Endothelial cell of umbilical vein (primary cell): ENCODE measurements around the gene NONO. TPM values are rescaled to one million over a fixed set of nuclear protein-coding genes. Genes with fewer than 3 reads are reported as not detected.

Source experiments
- BruUV-seq: library from RNA; stranded (reverse); fragments of 400-500 nt; replicated peaks from 2 replicates; lab custom pipeline; 2021; lab: Mats Ljungman, UMichigan
- CTCF ChIA-PET: fragments of 300-600, 350-600 bp; sonication (Branson Sonifier 250); formaldehyde crosslinking; loops from one replicate; lab custom pipeline; 2021; ENCODE audit warnings: antibody characterized with exemption, inconsistent platforms; lab: Charles Lee
- POLR2A ChIA-PET: fragments of 300-600, 350-600 bp; sonication (Branson Sonifier 250); formaldehyde crosslinking; loops from one replicate; lab custom pipeline; 2021; ENCODE audit warnings: antibody characterized with exemption, inconsistent platforms; lab: Charles Lee
- DNase-seq: peaks from one replicate; pipeline ENCODE4 v3.0.0-alpha.2; 2011; ENCODE audit warnings: low read depth, low spot score
- FAIRE-seq: peaks from 2 replicates; lab custom pipeline; 2011; peaks lifted over from hg19 to GRCh38; lab: Jason Lieb, UNC
- H2AFZ ChIP-seq: 2 replicates; pipeline ENCODE4 v1.6.0; 2012; ENCODE audit warnings: low read depth, low read length, control low read depth, inconsistent platforms
- H3K27ac ChIP-seq: 2 replicates; pipeline ENCODE4 v1.5.1; 2011; ENCODE audit warnings: low read depth, mild to moderate bottlenecking, control low read depth, low read length, moderate library complexity; ENCODE audit not compliant: insufficient read depth
- H3K27me3 ChIP-seq, 2 experiments: 2 replicates each; pipeline versions ENCODE4 v1.6.0 to v1.6.1; 2011; ENCODE audit warnings: low read length in 2 of 2, mixed read lengths in 1 of 2; ENCODE audit not compliant: control insufficient read depth in 2 of 2, insufficient read depth in 2 of 2
- H3K36me3 ChIP-seq, 2 experiments: 2 replicates in 1 of 2; 3 replicates in 1 of 2; pipeline ENCODE4 v1.5.1; 2011; ENCODE audit warnings: low read length in 2 of 2, mild to moderate bottlenecking in 1 of 2, moderate library complexity in 1 of 2; ENCODE audit not compliant: control insufficient read depth in 2 of 2, insufficient read depth in 2 of 2; ENCODE audit errors: extremely low read depth in 1 of 2
- H3K4me1 ChIP-seq: 3 replicates; pipeline ENCODE4 v1.5.1; 2011; ENCODE audit warnings: mild to moderate bottlenecking, low read length; ENCODE audit not compliant: control insufficient read depth, insufficient read depth; ENCODE audit errors: extremely low read depth
- H3K4me2 ChIP-seq: 2 replicates; pipeline ENCODE4 v1.6.1; 2011; ENCODE audit warnings: low read length, control low read depth, mixed read lengths; ENCODE audit not compliant: insufficient read depth
- H3K4me3 ChIP-seq, 3 experiments: fragments of 200-600 bp in 1 of 3; sonication (generic), shearing (Covaris generic) in 1 of 3; replicated peaks in 1 of 3; 2 replicates each; pipeline ENCODE4 v1.5.1; 2011 to 2016; ENCODE audit warnings: control low read depth in 3 of 3, low read length in 3 of 3, mild to moderate bottlenecking in 2 of 3, inconsistent platforms in 1 of 3, low read depth in 1 of 3, moderate library complexity in 1 of 3; ENCODE audit not compliant: insufficient read depth in 1 of 3
- H3K79me2 ChIP-seq: 2 replicates; pipeline ENCODE4 v1.6.0; 2012; ENCODE audit warnings: low read length, inconsistent platforms; ENCODE audit not compliant: control insufficient read depth, insufficient read depth
- H3K9ac ChIP-seq: replicated peaks from 2 replicates; pipeline ENCODE3; 2011; ENCODE audit warnings: low read length, control low read depth; ENCODE audit not compliant: insufficient read depth; ENCODE audit errors: extremely low read depth
- H3K9me1 ChIP-seq: replicated peaks from 3 replicates; pipeline ENCODE4 v1.6.0; 2011; ENCODE audit warnings: mild to moderate bottlenecking, low read length; ENCODE audit not compliant: control insufficient read depth, insufficient read depth; ENCODE audit errors: extremely low read depth
- H3K9me3 ChIP-seq: replicated peaks from 2 replicates; pipeline ENCODE4 v1.5.1; 2012; ENCODE audit warnings: low read length, inconsistent platforms; ENCODE audit not compliant: control insufficient read depth, insufficient read depth
- H4K20me1 ChIP-seq: replicated peaks from 2 replicates; pipeline ENCODE3; 2011; ENCODE audit warnings: mild to moderate bottlenecking, low read length; ENCODE audit not compliant: control insufficient read depth, insufficient read depth; ENCODE audit errors: extremely low read depth
- CTCF ChIP-seq, 2 donors: IDR thresholded peaks; 1 replicate in 1 of 2; 2 replicates in 1 of 2; pipeline ENCODE4 v1.5.1; 2011; ENCODE audit warnings: low read length in 2 of 2, mild to moderate bottlenecking in 2 of 2, moderate library complexity in 2 of 2, control low read depth in 1 of 2, inconsistent platforms in 1 of 2, low read depth in 1 of 2; ENCODE audit not compliant: insufficient read depth in 1 of 2; ENCODE audit errors: extremely low read depth in 1 of 2
- EZH2 ChIP-seq: IDR thresholded peaks from 2 replicates; pipeline ENCODE4 v1.6.1; 2012; ENCODE audit warnings: borderline replicate concordance, low read depth, mild to moderate bottlenecking, moderate library complexity, low read length, inconsistent platforms; ENCODE audit not compliant: severe bottlenecking
- JUN ChIP-seq: IDR thresholded peaks from 2 replicates; pipeline ENCODE4 v1.6.1; 2011; ENCODE audit warnings: borderline replicate concordance, low read depth; ENCODE audit not compliant: insufficient read length, insufficient read depth
- dilution Hi-C: fragments of 300-500 bp; cut with MboI; formaldehyde crosslinking; loops from one replicate; pipeline ENCODE4 v1.15.0; 2019; ENCODE audit warnings: low sequenced_read_pairs; ENCODE audit not compliant: extremely low pct_ligation_motif_present
- intact Hi-C: fragments of 100-400 bp; cut with micrococcal nuclease; formaldehyde crosslinking; loops from one replicate; pipeline ENCODE4 v1.10.0; 2022
- polyA plus RNA-seq, 4 experiments: library from polyadenylated mRNA; depleted of rRNA in 3 of 4; stranded (reverse) in 3 of 4; unstranded in 1 of 4; fragments of >200 nt; gene quantifications; 2 replicates each; pipeline versions ENCODE4 v1.2.1 to v1.2.3, GENCODE V29; 2011 to 2012; ENCODE audit warnings: missing spikeins in 1 of 4
- total RNA-seq: library from RNA; stranded (reverse); gene quantifications from 2 replicates; pipeline ENCODE4 v1.2.3, GENCODE V29; 2021
- TF ChIP-seq, protein P1 (sequence below): IDR thresholded peaks from 2 replicates; pipeline ENCODE4 v1.6.1; 2011; ENCODE audit not compliant: insufficient read depth, insufficient read length

The NONO gene
- total and polyA plus RNA-seq, 2 donors (not counting 3 experiments of a cell fraction or from before 2014, with no cell fraction given) = 249 to 466 TPM

GRCh38 chrX:71253253-71254091 lies 30.0 kb upstream of the NONO start:
- ChIA-PET CTCF (interaction anchor here (1.8 kb wide), 1 partner anchor 30 kb away, joined by 6 read pairs; the partner anchor contains the start of gene NONO), POLR2A (interaction anchor here (2.1 kb wide), 1 partner anchor 30 kb away, joined by 6 read pairs; the partner anchor contains the start of gene NONO)
- FAIRE-seq = peak; percentile 40

More at GRCh38 chrX:71253253-71254091, 30.0 kb upstream of the NONO start:
- TF ChIP-seq, protein P1, sequence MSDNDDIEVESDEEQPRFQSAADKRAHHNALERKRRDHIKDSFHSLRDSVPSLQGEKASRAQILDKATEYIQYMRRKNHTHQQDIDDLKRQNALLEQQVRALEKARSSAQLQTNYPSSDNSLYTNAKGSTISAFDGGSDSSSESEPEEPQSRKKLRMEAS = no peak
- TF ChIP-seq JUN (no peak), CTCF (IDR thresholded peaks at IDR 0.05; ENCODE audit: extremely low read depth in 1 of 2, insufficient read depth in 1 of 2, low read depth in 1 of 2, low read length in 2 of 2) (peak; percentile 35 to 65), EZH2 (no peak)
- Histone ChIP-seq H3K4me1 (peaks cover 8% of the 10 kb centered on the region), H3K4me2 (peak overlapping the region; percentile 63), H3K9me1 (no peaks in the 10 kb centered on the region), H3K9ac (peak overlapping the region; percentile 83), H3K27me3 (no peaks in the 10 kb centered on the region), H2AFZ (peak overlapping the region; percentile 88), H4K20me1 (no peaks in the 10 kb centered on the region), H3K36me3 (peaks cover 0 to 14% of the 10 kb centered on the region in 2 experiments), H3K4me3 (peak overlapping the region; percentile 80 to 96 (median 94)), H3K9me3 (no peaks in the 10 kb centered on the region), H3K79me2 (peaks cover 7% of the 10 kb centered on the region), H3K27ac (peak overlapping the region; percentile 51)
- dilution Hi-C loops = no loop called here
- peak; percentile 58 for DNase-seq
- no TSS peak for BruUV-seq
- intact Hi-C loops = loop anchor here (1.0 kb wide), 2 partner anchors 30 to 113 kb away; partner anchors contain the start of genes NONO and TAF1
